NCI-H2227 (cell line): ENCODE measurements around the gene NBPF6.
"Not testable (repeated sequence)": the region's sequence is repeated elsewhere in the genome, so short reads cannot be mapped to it uniquely, and the experiment has no call there.

Source experiments
- DNase-seq: peaks from one replicate; lab custom pipeline; 2025; ENCODE audit not compliant: unreplicated experiment; lab: John Stamatoyannopoulos, UW

NBPF6 gene, protein sequence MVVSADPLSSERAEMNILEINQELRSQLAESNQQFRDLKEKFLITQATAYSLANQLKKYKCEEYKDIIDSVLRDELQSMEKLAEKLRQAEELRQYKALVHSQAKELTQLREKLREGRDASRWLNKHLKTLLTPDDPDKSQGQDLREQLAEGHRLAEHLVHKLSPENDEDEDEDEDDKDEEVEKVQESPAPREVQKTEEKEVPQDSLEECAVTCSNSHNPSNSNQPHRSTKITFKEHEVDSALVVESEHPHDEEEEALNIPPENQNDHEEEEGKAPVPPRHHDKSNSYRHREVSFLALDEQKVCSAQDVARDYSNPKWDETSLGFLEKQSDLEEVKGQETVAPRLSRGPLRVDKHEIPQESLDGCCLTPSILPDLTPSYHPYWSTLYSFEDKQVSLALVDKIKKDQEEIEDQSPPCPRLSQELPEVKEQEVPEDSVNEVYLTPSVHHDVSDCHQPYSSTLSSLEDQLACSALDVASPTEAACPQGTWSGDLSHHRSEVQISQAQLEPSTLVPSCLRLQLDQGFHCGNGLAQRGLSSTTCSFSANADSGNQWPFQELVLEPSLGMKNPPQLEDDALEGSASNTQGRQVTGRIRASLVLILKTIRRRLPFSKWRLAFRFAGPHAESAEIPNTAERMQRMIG

DNA sequence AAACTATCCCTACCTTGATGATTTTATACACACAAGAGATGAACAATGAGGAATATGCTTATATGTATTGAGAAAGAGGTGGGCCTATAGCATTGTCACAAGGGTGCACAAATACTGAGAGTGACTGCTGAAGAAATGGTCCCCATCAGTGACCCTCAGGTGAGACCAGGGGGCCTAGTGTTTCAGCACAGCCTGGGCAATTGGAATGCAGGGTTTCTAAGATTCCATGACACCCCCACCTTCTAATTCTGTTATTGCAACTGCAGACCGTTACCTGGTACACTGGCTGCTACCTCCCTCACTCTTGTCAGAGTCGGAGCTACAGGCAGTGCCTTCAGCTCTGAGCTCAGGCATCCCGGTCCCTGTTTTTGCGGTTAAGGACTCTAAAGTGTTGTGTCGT lies at the start of gene NBPF6:
Gene NBPF6 (plus strand): TSS at position 301 of the 400 bp plus-strand sequence. CDS start 259 bp downstream, outside the sequence.
- not testable (repeated sequence) for DNase-seq

DNA sequence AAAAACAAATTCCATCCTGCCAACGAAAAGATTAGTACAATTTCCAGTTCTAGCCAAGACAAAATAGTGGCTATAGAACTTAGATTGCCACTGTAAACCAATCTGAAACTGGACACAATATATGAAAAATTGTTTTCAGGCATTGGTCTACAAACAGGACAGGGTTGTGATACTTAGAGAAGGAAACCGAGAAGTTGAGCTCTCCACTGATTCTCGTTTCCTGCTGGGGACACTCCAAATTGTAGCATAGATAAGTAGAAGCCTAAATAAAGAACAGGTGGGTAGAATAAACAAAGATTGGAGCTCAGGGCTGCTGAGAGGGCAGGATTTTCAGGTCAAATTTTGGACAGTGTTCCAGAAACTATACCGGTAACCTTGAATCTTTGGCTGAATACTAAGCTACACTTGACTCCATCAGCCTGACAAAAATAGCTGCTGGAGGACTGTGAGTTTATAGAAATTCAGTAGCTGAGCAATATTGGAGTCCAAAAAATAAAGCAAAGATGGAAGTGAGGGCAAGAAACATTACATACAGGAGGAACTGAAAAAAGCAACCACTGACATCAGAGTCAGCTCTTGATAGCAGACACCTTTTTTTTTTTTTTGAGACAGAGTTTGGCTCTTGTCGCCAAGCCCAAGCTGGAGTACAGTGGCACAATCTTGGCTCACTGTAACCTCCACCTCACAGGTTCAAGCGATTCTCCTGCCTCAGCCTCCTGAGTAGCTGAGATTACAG lies 38.9 kb upstream of the NBPF6 start:
- DNase-seq: not testable (repeated sequence)

DNA sequence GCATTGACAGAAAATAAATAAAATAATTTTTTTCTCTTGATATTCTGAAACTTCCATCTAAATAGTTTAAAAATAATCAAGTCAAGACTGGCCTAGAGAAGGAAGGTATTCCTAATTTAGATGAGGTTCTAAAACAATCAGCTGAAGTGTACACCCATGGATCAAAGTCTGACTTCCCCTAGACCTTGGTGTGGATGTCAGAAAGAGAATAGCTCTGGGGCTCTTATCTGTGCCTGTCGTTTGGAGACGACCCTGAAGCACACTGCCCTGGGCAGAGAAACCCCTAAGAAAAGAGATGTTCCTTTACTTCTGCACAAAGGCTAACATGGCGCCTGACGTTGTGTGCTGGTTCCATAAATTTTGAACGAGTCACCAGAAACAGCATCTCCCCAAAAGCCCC lies 30.0 kb upstream of the NBPF6 start:
- DNase-seq: not testable (repeated sequence)

DNA sequence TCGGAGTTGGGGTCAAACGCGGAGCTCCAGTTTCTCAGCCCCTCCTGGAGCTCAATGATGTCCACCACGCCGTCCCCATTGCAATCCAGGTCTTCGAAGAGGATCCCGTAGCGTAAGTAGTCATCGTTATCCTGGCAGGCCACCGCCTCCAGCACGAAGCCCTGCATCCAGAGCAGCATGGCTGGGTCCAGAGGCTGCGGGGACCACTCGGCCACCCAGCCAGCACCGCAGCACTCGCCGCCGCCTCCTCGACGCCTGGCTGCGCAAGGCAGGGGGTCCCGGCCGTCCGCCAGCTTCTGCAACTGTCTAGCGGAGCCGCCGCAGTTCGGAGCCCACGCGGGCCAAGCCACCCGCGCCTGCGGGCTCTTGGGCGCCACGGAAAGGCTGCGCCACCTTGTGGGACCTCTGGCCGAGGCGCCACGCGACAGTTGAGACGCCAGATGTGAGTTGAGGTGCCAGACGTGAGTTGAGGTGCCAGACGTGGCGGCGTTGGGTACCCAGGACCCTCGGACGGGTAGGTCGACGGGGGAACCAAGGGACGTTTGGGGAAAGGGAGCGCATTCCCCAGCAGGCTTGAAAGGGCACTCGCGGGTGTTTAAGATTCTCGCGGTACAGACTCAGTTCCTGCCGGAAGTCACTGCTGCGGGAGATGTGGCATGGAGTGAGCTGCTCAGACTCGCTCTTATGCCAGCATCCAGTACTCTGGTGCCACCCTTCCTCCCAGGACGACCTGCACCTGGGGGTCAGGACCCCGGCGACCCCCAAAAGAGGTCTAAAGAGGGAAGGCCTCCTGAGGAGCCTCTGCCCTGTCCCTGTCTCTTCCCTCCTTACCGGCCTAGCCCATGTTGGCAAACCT lies 28.9 kb upstream of the NBPF6 start:
- not testable (repeated sequence) for DNase-seq

DNA sequence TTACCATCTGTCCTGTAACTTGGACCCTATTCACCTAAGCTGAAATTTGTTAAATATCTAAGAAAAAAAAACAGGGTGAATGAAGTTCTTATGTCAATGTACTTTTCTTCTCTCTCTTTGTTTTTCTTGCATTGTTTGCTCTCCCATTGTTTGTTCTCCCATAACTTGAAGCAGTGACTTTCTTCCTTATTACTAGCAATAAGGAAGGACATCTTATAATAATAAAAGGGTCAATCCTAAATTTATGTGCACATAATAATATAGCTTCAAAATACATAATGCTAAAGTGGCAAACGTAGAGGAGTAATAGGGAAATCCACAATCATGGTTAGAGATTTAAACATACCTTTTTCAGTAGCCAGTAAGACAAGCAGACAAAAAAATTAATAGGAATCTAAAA lies 23.3 kb upstream of the NBPF6 start:
- not testable (repeated sequence) for DNase-seq

DNA sequence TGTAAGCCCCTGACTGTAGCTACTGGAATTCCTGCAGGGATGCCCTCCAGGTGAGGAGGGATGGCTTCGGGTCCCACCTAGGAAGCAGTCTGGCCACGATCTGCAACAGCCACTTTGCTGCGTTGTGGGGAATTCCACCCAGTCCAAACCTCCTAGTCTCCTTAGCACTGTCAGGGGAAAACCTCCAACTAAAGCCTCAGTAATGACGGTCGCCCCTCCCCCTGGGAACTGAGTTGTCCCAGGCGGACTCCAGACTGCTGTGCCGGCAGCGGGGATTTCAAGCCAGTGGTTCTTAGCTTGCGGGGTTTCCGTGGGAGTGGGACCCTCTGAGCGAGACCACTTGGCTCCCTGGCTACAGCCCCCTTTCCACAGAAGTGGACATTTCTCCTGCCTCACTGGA lies 18.1 kb upstream of the NBPF6 start:
- DNase-seq: not testable (repeated sequence)

DNA sequence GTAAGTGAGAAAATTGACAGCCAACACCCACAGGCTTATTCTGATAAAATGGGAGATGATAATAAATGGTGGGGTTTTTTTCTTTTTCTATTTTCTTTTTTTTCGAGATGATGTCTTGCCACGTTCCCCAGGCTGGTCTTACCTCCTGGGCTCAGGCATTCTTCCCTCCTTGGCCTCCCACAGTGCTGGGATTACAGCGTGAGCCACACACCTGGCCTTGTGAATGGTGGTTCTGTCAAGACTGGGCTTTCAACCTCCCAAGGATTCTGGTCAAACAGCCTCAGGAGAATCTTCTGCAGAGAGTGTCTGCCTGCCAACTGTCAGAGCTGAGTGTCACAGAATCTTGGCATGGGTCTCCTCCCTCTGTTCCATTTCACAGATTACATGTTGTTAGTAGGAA lies 16.7 kb upstream of the NBPF6 start:
- DNase-seq: not testable (repeated sequence)

DNA sequence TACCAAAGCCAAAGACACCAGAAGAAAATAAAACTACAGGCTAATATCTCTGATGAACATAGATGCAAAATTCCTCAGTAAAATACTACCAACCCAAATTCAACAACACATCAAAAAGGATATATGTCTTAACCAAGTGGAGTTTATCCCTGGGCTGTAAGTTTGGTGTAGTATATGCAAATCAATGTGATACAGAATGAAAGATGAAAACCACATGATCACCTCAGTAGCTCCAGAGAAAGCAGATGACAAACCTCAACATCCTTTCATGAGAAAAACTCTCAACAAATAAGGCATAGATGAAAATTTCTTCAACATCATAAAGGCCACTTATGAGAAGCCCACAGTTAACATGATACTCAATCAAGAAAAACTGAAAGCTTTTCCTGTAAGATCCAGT lies 11.6 kb upstream of the NBPF6 start:
- not testable (repeated sequence) for DNase-seq

DNA sequence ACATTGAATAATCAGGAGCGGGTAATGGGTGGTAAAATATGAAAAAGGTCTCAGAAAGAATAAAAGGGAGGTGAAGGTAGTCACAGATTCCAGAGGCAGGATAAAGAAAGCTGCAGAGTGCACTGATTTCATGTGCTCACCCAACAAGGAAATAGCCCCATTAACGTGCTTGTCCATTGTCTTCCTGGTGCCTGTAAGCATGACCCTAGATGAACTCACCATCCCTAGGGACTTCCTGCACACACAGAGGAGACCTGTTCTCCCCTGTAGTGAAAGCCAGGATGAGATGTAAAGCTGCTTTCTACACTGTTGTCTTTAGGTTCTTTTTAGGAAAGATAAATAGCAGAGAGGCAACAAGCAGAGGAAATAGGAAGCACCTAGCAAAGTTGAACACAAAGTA lies 4.4 kb downstream of the NBPF6 start:
- not testable (repeated sequence) for DNase-seq

DNA sequence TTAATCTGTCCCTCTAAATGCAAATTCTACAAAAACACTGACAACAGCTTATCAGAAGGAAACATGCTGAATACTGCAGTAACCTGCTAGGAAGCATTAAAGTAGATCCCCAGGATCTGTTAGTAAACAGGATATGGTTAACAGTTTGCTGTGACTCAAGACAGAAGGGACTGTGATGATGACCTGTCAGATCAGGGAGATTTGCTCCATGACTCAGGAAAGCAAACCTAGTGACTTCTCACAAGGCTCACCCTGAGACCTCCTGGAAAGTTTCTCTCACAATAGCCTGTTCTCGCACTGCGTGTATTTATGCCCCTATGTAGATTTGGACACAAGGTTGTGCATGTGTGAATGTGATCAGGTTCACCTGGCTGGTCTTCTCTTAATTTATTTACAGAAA lies 8.5 kb downstream of the NBPF6 start:
- not testable (repeated sequence) for DNase-seq

DNA sequence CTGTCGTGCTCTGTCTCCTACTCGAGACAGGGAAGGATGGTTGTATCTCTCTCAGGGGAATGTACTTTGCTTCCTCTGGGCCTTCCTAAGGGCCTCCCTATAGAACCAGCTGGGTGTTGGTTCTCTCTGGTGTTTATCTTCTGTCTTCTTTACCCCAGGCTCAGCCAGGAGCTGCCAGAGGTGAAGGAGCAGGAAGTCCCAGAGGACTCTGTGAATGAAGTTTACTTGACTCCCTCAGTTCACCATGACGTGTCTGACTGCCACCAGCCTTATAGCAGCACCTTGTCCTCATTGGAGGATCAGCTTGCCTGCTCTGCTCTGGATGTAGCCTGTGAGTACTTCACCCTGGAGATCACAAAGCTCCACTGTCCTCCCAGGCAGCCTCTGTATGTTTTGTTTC lies 11.6 kb downstream of the NBPF6 start:
- DNase-seq: not testable (repeated sequence)

DNA sequence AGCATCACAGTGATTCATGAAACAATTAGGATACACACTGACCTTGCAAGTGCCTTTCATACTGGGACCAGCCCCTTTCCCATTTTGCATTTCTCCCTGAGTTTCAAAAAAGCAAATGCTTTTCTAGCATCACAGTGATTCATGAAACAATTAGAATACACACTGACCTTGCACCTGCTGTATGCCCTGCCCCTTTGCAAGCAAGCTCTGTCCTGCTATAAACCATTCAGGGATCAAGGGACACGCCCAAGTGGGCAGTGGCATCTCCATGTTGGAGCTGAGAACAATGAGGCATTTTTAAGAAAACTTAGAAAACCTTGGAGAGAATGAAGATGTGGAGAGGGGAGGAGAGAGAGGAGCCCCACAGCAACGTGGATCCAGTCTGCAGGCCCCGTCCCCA lies 13.8 kb downstream of the NBPF6 start:
- DNase-seq: not testable (repeated sequence)

DNA sequence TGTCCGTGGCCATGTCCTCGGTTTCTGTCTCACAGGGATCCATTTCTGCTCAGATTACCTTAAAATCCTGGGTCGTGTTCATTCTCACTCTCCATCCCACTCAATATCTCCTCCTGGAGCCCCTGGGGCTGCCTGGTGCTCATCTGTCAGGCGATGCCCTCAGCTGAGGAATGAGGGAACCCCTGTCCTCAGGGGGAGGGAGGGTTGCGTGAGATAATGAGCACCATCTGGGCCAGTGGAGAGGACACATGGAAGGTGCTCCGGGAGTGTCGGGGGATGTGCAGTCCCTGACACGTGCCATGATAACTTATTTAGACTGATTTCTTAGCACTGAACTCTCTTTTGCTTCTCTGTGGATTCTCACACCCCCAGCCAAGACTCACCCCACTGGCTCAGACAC lies 16.0 kb downstream of the NBPF6 start:
- not testable (repeated sequence) for DNase-seq

DNA sequence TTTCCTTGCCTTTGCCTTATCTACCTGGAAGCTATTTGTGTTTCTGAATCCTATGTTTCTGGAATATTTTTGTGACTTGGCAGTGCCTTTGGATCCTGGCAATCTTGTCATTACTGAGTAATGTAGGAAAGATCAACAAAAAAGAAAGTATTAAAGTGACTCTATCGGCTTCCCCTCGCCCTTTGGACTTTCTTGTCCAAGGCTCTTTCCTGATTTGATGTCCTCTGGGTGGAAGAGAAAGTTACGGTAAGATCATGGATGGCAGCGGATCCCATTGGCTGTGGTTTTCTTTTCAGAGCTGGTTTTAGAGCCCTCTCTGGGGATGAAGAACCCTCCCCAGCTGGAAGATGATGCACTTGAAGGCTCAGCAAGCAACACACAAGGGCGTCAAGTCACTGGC lies 17.0 kb downstream of the NBPF6 start:
- not testable (repeated sequence) for DNase-seq

DNA sequence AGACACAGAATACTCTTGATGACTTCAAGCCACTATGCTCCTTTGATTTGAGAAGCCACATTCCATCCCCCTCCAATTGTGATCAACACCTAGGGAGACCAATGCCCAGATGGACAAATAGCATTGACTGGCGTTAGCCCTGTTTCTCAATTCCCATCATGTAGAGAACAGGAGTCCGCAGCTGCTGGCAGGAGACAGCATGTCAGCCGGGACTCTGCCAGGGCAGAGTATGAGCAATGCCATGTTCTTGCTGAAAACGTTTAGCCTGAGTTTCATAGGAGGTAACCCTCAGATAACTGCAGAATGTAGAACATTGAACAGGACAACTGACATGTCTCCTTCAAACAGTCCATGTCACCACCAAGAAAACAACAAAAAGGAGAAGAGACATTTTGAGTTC lies 20.6 kb downstream of the NBPF6 start:
- DNase-seq: not testable (repeated sequence)

DNA sequence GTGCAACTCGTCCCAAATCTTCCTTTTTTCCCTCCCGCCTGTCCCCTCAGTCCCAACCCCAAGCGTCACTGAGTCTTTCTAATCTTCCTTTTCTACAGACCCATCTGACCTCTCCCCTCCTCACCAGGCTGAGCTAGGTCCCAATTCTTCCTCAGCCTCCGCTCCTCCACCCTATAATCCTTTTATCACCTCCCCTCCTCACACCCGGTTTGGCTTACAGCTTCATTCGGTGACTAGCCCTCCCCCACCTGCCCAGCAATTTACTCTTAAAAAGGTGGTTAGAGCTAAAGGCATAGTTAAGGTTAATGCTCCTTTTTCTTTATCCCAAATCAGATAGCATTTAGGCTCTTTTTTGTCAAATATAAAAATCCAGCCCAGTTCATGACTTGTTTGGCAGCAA lies 24.4 kb downstream of the NBPF6 start:
- not testable (repeated sequence) for DNase-seq

DNA sequence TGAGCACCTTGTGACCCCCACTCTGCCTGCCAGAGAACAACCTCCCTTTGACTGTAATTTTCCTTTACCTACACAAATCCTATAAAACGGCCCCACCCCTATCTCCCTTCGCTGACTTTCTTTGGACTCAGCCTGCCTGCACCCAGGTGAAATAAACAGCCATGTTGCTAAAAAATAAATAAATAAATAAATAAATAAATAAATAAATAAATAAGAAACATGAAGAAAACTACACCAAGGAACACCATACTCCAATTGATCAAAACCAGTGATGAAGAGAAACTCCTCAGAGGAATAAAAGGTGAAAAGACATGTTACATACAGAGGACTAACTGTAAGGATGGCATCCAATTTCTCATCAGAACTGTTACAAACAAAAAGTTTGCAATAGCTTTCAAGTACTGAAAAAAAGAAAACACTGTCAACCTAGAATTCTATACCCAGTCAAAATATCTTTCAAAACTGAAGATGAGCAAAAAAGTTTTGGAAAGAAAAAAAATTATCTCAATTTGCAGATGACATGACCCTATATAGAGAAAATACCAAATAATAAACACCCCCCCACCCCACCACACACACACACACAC lies 28.4 kb downstream of the NBPF6 start:
- DNase-seq: no peak

DNA sequence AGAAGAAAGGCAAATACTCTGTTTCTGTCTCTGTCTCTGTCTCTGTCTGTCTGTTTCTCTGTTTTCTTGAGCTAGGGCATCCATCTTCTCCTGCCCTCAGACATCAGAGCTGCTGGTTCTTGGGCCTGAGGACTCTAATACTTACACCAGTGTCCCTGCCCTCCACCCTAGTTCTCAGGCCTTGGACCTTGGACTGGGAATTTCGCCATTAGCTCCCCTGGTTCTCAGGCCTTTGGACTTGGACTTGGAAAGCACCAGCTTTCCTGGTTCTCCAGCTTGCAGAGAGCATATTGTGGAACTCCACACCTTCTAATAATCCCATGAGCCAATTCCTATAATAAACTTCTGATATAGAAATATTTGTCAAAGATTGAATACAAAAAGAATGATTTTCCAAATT lies 32.6 kb downstream of the NBPF6 start:
- DNase-seq: no peak

DNA sequence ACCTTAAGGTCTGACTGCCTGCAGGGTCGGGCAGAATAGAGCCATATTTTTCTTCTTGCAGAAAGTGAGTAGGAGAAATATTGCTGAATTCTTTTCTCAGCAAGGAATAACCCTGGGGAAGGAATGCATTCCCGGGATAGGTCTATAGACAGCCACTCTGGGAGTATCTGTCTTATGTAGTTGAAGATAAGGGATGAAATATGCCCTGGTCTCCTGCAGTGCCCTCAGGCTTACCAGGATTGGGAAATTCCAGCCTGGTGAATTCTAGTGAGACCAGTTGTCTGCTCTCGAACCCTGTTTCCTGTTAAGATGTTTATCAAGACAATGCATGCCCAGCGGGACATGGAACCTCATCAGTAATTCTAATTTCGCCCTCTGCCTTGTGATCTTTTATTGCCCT lies 35.8 kb downstream of the NBPF6 start:
- not testable (repeated sequence) for DNase-seq

DNA sequence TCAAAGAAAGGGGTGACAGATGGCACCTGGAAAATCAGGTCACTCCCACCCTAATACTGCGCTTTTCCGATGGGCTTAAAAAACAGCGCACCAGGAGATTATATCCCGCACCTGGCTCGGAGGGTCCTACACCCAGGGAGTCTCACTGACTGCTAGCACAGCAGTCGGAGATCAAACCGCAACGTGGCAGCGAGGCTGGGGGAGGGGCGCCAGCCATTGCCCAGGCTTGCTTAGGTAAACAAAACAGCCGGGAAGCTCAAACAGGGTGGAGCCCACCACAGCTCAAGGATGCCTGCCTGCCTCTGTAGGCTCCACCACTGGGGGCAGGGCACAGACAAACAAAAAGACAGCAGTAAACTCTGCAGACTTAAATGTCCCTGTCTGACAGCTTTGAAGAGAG lies 36.6 kb downstream of the NBPF6 start:
- peak; percentile 17 for DNase-seq
